Tibial nerve (tissue), 4 donors: ENCODE data around the gene IGF1R. TPM values are rescaled to one million over a fixed set of nuclear protein-coding genes. Genes with fewer than 3 reads are reported as not detected.

Source experiments
- DNase-seq, 2 donors: peaks; one replicate each; pipeline ENCODE4 v3.0.0-alpha.2; 2019; ENCODE audit warnings: low spot score in 2 of 2
- H3K27ac ChIP-seq, 4 donors: fragments of 200-600 bp; sonication (generic) in 3 of 4; one replicate each; pipeline ENCODE4 v1.5.1; 2017 to 2019; ENCODE audit warnings: mild to moderate bottlenecking in 1 of 4
- H3K27me3 ChIP-seq, 2 donors: fragments of 200-600 bp; sonication (generic) in 1 of 2; one replicate each; pipeline versions ENCODE4 v1.5.1 to v1.6.0; 2017 to 2019
- H3K36me3 ChIP-seq, 3 donors: fragments of 200-600 bp; sonication (generic); one replicate each; pipeline ENCODE4 v1.5.1; 2018 to 2019
- H3K4me1 ChIP-seq, 4 donors: fragments of 200-600 bp; sonication (generic) in 3 of 4; one replicate each; pipeline ENCODE4 v1.5.1; 2017 to 2019
- H3K4me3 ChIP-seq, 4 donors: fragments of 200-600 bp; sonication (generic) in 3 of 4; one replicate each; pipeline ENCODE4 v1.5.1; 2017 to 2019; ENCODE audit warnings: mild to moderate bottlenecking in 1 of 4, moderate library complexity in 1 of 4
- H3K9me3 ChIP-seq, 4 donors: fragments of 200-600 bp; sonication (generic) in 3 of 4; one replicate each; pipeline ENCODE4 v1.5.1; 2017 to 2019
- EP300 ChIP-seq, 2 donors: sonication (generic); formaldehyde crosslinking; IDR thresholded peaks; one replicate each; pipeline ENCODE4 v1.6.1; 2017; ENCODE audit warnings: antibody characterized with exemption in 2 of 2, mild to moderate bottlenecking in 1 of 2
- POLR2A ChIP-seq, 2 donors: fragments of 450-650 bp; IDR thresholded peaks; one replicate each; pipeline ENCODE4 v1.6.1; 2017; ENCODE audit warnings: antibody characterized with exemption in 2 of 2, mild to moderate bottlenecking in 2 of 2, moderate library complexity in 2 of 2
- WGBS, 2 donors: methylation state at CpG; one replicate each; pipeline ENCODE4 v1.1.5; 2018; 5-methylcytosine and 5-hydroxymethylcytosine counted together
- total RNA-seq, 4 donors: library from RNA; depleted of rRNA; stranded (reverse); fragments of >200 nt; gene quantifications; one replicate each; pipeline ENCODE4 v1.1.0, GENCODE V29; 2016
- TF ChIP-seq, protein P1 (sequence below), 5 experiments: fragments of 200-600 bp in 3 of 5; fragments of 450-650 bp in 2 of 5; sonication (generic) in 3 of 5; IDR thresholded peaks; one replicate each; pipeline ENCODE4 v1.5.1; 2016 to 2019; ENCODE audit warnings: antibody characterized with exemption in 5 of 5, mild to moderate bottlenecking in 3 of 5, moderate library complexity in 2 of 5

IGF1R gene
- total RNA-seq, 4 donors from 2014 or later = 82.5 to 164 (median 111) TPM

DNA sequence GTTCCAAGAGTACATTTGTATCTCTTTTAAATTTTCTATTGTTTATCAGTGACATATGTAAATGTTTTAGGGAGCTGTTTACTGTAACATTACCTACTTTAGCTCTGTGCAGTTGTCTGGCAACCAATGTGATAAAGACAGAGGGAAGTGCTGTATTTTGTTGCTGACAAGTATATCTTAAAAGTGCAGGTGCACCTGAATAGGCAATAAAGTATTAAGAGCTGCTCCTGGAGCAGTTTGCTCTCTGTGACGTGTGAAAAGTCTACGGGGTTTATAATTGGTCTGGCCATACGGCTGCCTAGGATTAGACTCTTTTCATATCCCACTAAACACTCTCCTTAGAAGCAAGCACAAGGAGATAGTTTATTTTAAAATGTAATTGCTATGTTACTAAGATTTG is 178.3 kb downstream of the IGF1R start:
- 83% methylated on average over 3 of the region's 3 CpGs for WGBS, 2 donors
- H3K9me3 ChIP-seq = peaks cover 3 to 67% (median 25%) of the 10 kb centered on the region in 4 donors

DNA sequence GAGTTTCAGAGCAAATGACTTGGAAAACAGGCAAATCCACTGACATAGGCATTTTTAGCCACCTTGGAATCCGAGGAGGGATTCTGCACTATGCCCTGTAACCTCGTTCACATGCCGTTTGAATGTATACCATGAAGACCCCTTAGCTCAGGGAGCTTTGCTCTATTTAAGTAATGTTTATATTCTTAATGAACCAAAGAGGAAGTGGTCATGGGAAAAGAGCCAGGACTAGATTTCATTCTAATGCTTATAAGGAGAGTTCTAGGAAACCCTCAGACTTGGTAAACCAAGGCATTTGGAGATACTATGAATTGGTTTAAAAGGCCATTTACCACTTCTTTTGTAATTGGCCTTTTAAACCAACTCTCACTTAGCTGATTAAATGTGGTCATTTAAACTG is 178.9 kb downstream of the IGF1R start:
- peaks cover 0 to 13% (median 0%) of the 10 kb centered on the region in 4 donors for H3K4me1 ChIP-seq

More for the DNA sequence above, 178.3 kb downstream of the IGF1R start:
- H3K27ac ChIP-seq = no peak overlapping the region
- no peak for DNase-seq
- no peak overlapping the region for H3K4me3 ChIP-seq
- TF ChIP-seq, protein P1, sequence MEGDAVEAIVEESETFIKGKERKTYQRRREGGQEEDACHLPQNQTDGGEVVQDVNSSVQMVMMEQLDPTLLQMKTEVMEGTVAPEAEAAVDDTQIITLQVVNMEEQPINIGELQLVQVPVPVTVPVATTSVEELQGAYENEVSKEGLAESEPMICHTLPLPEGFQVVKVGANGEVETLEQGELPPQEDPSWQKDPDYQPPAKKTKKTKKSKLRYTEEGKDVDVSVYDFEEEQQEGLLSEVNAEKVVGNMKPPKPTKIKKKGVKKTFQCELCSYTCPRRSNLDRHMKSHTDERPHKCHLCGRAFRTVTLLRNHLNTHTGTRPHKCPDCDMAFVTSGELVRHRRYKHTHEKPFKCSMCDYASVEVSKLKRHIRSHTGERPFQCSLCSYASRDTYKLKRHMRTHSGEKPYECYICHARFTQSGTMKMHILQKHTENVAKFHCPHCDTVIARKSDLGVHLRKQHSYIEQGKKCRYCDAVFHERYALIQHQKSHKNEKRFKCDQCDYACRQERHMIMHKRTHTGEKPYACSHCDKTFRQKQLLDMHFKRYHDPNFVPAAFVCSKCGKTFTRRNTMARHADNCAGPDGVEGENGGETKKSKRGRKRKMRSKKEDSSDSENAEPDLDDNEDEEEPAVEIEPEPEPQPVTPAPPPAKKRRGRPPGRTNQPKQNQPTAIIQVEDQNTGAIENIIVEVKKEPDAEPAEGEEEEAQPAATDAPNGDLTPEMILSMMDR (IDR thresholded peaks at IDR 0.05) = no peak
- TF ChIP-seq EP300 (IDR thresholded peaks at IDR 0.05) = no peak
- TF ChIP-seq POLR2A (IDR thresholded peaks at IDR 0.05) = no peak
- H3K4me1 ChIP-seq = peaks cover 0 to 13% (median 0%) of the 10 kb centered on the region in 4 donors
- peaks cover 0 to 40% (median 0%) of the 10 kb centered on the region in 3 donors for H3K36me3 ChIP-seq
- H3K27me3 ChIP-seq = no peaks in the 10 kb centered on the region

DNA sequence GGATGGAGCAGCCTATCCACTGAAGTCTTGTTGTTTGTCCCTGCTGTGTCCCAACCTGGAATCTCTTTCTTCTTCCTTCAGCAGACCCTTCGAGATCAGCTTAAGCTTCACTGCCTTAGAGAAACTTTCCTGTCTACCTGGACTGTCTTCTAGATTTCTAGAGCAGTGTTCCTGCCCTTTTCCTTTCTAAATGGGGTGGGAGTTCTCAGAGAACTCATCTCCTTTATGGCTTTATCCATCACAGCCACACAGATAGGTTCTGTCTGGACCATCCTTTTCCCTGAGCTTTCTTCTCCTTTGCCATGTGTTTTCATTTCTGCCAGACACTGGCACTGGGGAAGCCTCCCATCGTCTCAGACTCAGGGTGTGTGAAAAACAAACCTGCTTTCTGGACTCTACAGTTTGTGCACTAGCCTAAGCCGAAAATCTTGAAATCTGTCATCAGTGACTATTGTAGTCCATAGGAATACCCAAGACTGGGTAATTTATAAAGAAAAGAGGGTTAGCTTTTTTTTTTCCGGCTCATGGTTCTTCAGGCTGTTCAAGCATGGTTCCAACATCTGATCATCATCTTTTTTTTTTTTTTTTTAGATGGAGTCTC is 181.8 kb downstream of the IGF1R start:
- no peaks in the 10 kb centered on the region for H3K4me1 ChIP-seq
- no peak overlapping the region for H3K27ac ChIP-seq
- DNase-seq = no peak
- TF ChIP-seq POLR2A (IDR thresholded peaks at IDR 0.05) = no peak
- no peak for TF ChIP-seq EP300 (IDR thresholded peaks at IDR 0.05)
- TF ChIP-seq, protein P1 (IDR thresholded peaks at IDR 0.05) = no peak
- H3K4me3 ChIP-seq = no peak overlapping the region
- 94 to 98% methylated on average over 4 of the region's 4 CpGs for WGBS, 2 donors
- peaks cover 0 to 43% (median 0%) of the 10 kb centered on the region in 3 donors for H3K36me3 ChIP-seq
- no peaks in the 10 kb centered on the region for H3K27me3 ChIP-seq
- peaks cover 3 to 83% (median 33%) of the 10 kb centered on the region in 4 donors for H3K9me3 ChIP-seq

More for the DNA sequence above, 178.9 kb downstream of the IGF1R start:
- Histone ChIP-seq H3K36me3 (peaks cover 0 to 40% (median 0%) of the 10 kb centered on the region in 3 donors), H3K27me3 (no peaks in the 10 kb centered on the region), H3K27ac (no peak overlapping the region), H3K9me3 (peaks cover 3 to 73% (median 27%) of the 10 kb centered on the region in 4 donors), H3K4me3 (no peak overlapping the region)
- no peak for TF ChIP-seq EP300 (IDR thresholded peaks at IDR 0.05)
- TF ChIP-seq, protein P1 (IDR thresholded peaks at IDR 0.05) = no peak
- TF ChIP-seq POLR2A (IDR thresholded peaks at IDR 0.05) = no peak
- no peak for DNase-seq
- WGBS, 2 donors = 72 to 73% methylated on average over 3 of the region's 3 CpGs

DNA sequence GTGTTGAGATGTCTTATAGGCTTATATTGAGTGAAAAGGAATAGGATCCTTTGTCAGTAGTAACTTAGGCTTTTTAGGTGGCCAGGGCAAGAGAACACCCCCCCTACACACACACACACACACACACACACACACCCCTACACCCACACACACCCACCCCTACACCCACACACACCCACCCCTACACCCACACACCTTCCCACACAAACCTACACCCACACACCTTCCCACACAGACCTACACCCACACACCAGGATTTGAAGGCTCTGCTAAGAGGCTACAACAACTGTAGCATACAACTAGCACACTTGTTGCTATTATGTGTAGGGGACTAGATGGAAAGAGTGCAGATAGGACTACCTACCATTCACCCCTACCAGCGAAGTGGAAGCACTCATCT is 186.6 kb downstream of the IGF1R start:
- 92 to 97% methylated on average over 1 of the region's 1 CpG for WGBS, 2 donors
- peaks cover 0 to 42% (median 24%) of the 10 kb centered on the region in 4 donors for H3K9me3 ChIP-seq
- DNase-seq = no peak
- TF ChIP-seq, protein P1 (IDR thresholded peaks at IDR 0.05) = no peak
- TF ChIP-seq EP300 (IDR thresholded peaks at IDR 0.05) = no peak
- TF ChIP-seq POLR2A (IDR thresholded peaks at IDR 0.05) = no peak
- H3K27ac ChIP-seq = no peak overlapping the region
- no peaks in the 10 kb centered on the region for H3K27me3 ChIP-seq
- H3K4me3 ChIP-seq = no peak overlapping the region
- H3K36me3 ChIP-seq = peaks cover 0 to 28% (median 0%) of the 10 kb centered on the region in 3 donors
- no peaks in the 10 kb centered on the region for H3K4me1 ChIP-seq

DNA sequence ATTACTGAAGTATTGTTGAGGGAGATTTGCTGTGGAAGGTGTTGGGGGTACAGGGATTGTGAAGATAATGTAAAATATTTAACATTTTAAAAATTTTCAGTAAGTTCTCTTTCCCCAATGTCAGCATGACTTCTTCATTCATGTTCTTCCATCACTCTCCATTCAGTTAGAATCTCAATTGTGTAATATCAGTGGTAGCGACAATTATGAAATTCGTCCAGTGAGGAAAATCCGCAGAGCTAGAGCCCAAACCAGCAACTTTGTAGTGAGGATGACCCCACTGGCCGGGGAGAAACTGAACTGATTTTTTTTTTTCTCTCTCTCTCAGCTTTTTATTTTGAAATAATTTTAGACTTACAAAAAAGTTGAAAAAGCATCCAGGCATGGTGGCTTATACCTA is 187.5 kb downstream of the IGF1R start:
- H3K4me1 ChIP-seq = no peaks in the 10 kb centered on the region
- 81% methylated on average over 4 of the region's 4 CpGs for WGBS, 2 donors

More for the DNA sequence above, 187.5 kb downstream of the IGF1R start:
- H3K9me3 ChIP-seq = peaks cover 0 to 33% (median 15%) of the 10 kb centered on the region in 4 donors
- peaks cover 0 to 19% (median 0%) of the 10 kb centered on the region in 3 donors for H3K36me3 ChIP-seq
- no peaks in the 10 kb centered on the region for H3K27me3 ChIP-seq
- TF ChIP-seq POLR2A (IDR thresholded peaks at IDR 0.05) = no peak
- TF ChIP-seq, protein P1 (IDR thresholded peaks at IDR 0.05) = no peak
- TF ChIP-seq EP300 (IDR thresholded peaks at IDR 0.05) = no peak
- H3K4me3 ChIP-seq = no peak overlapping the region
- no peak for DNase-seq
- H3K27ac ChIP-seq = no peak overlapping the region
